ENCODE data around the gene SEC16B.
"Not testable (repeated sequence)": the region's sequence is repeated elsewhere in the genome, so short reads cannot be mapped to it uniquely, and the experiment has no call there.

Gene SEC16B

GRCh38 chr1:177998696-177999631 lies 29.1 kb upstream of the SEC16B start:
- no peak overlapping the region for H3K27ac ChIP-seq (ENCODE audit: low read depth, low read length)
- no peak overlapping the region for H3K4me3 ChIP-seq (ENCODE audit: low read depth in 1 of 2, low read length in 2 of 2)
- H3K4me1 ChIP-seq (ENCODE audit: control insufficient read depth in 1 of 2, insufficient read depth in 2 of 2, low read length in 2 of 2), result peaks cover 0 to 3% of the 10 kb centered on the region in 2 donors
- no peaks in the 10 kb centered on the region for H3K9me3 ChIP-seq (ENCODE audit: control insufficient read depth in 1 of 2, low read length in 2 of 2)
- H3K27me3 ChIP-seq (ENCODE audit: control insufficient read depth in 1 of 2, insufficient read depth in 2 of 2, low read length in 2 of 2), result no peaks in the 10 kb centered on the region
- peaks cover 0 to 8% of the 10 kb centered on the region in 2 donors for H3K36me3 ChIP-seq (ENCODE audit: control insufficient read depth in 1 of 2, insufficient read depth in 2 of 2, low read length in 2 of 2)
- no peak overlapping the region for H3K9ac ChIP-seq (ENCODE audit: low read depth in 1 of 2, low read length in 2 of 2)

- no peaks in the 10 kb centered on the region for H3K27me3 ChIP-seq (ENCODE audit: control insufficient read depth in 1 of 2, insufficient read depth in 2 of 2, low read length in 2 of 2)
- no peaks in the 10 kb centered on the region for H3K9me3 ChIP-seq (ENCODE audit: control insufficient read depth in 1 of 2, low read length in 2 of 2)
- no peak overlapping the region for H3K27ac ChIP-seq (ENCODE audit: low read depth, low read length)
- H3K4me3 ChIP-seq (ENCODE audit: low read depth in 1 of 2, low read length in 2 of 2), result no peak overlapping the region
- peaks cover 0 to 8% of the 10 kb centered on the region in 2 donors for H3K36me3 ChIP-seq (ENCODE audit: control insufficient read depth in 1 of 2, insufficient read depth in 2 of 2, low read length in 2 of 2)
- H3K4me1 ChIP-seq (ENCODE audit: control insufficient read depth in 1 of 2, insufficient read depth in 2 of 2, low read length in 2 of 2), result peaks cover 0 to 3% of the 10 kb centered on the region in 2 donors
- no peak overlapping the region for H3K9ac ChIP-seq (ENCODE audit: low read depth in 1 of 2, low read length in 2 of 2)
Measured at GRCh38 chr1:177996957-177997356, 27.1 kb upstream of the SEC16B start.

GRCh38 chr1:177995369-177995768 lies 25.5 kb upstream of the SEC16B start:
- H3K4me3 ChIP-seq (ENCODE audit: low read depth in 1 of 2, low read length in 2 of 2), result no peak overlapping the region
- H3K9ac ChIP-seq (ENCODE audit: low read depth in 1 of 2, low read length in 2 of 2), result no peak overlapping the region
- H3K9me3 ChIP-seq (ENCODE audit: control insufficient read depth in 1 of 2, low read length in 2 of 2), result no peaks in the 10 kb centered on the region
- no peaks in the 10 kb centered on the region for H3K27me3 ChIP-seq (ENCODE audit: control insufficient read depth in 1 of 2, insufficient read depth in 2 of 2, low read length in 2 of 2)
- peaks cover 0 to 8% of the 10 kb centered on the region in 2 donors for H3K36me3 ChIP-seq (ENCODE audit: control insufficient read depth in 1 of 2, insufficient read depth in 2 of 2, low read length in 2 of 2)
- H3K4me1 ChIP-seq (ENCODE audit: control insufficient read depth in 1 of 2, insufficient read depth in 2 of 2, low read length in 2 of 2), result peaks cover 0 to 3% of the 10 kb centered on the region in 2 donors
- no peak overlapping the region for H3K27ac ChIP-seq (ENCODE audit: low read depth, low read length)

GRCh38 chr1:177986281-177986680 lies 16.4 kb upstream of the SEC16B start:
- not testable (repeated sequence) for H3K9ac ChIP-seq (ENCODE audit: low read depth in 1 of 2, low read length in 2 of 2); H3K4me3 ChIP-seq (ENCODE audit: low read depth in 1 of 2, low read length in 2 of 2); H3K27ac ChIP-seq (ENCODE audit: low read depth, low read length); H3K4me1 ChIP-seq (ENCODE audit: control insufficient read depth in 1 of 2, insufficient read depth in 2 of 2, low read length in 2 of 2); H3K36me3 ChIP-seq (ENCODE audit: control insufficient read depth in 1 of 2, insufficient read depth in 2 of 2, low read length in 2 of 2); H3K27me3 ChIP-seq (ENCODE audit: control insufficient read depth in 1 of 2, insufficient read depth in 2 of 2, low read length in 2 of 2); H3K9me3 ChIP-seq (ENCODE audit: control insufficient read depth in 1 of 2, low read length in 2 of 2)

- H3K4me1 ChIP-seq (ENCODE audit: control insufficient read depth in 1 of 2, insufficient read depth in 2 of 2, low read length in 2 of 2), result no peaks in the 10 kb centered on the region
- no peak overlapping the region for H3K4me3 ChIP-seq (ENCODE audit: low read depth in 1 of 2, low read length in 2 of 2)
- H3K27me3 ChIP-seq (ENCODE audit: control insufficient read depth in 1 of 2, insufficient read depth in 2 of 2, low read length in 2 of 2), result no peaks in the 10 kb centered on the region
- no peaks in the 10 kb centered on the region for H3K36me3 ChIP-seq (ENCODE audit: control insufficient read depth in 1 of 2, insufficient read depth in 2 of 2, low read length in 2 of 2)
- no peak overlapping the region for H3K27ac ChIP-seq (ENCODE audit: low read depth, low read length)
- H3K9me3 ChIP-seq (ENCODE audit: control insufficient read depth in 1 of 2, low read length in 2 of 2), result no peaks in the 10 kb centered on the region
- H3K9ac ChIP-seq (ENCODE audit: low read depth in 1 of 2, low read length in 2 of 2), result no peak overlapping the region
Measured at GRCh38 chr1:177984761-177985160, 14.9 kb upstream of the SEC16B start.

GRCh38 chr1:177984136-177984525 lies 14.3 kb upstream of the SEC16B start:
- Histone ChIP-seq H3K4me1 (ENCODE audit: control insufficient read depth in 1 of 2, insufficient read depth in 2 of 2, low read length in 2 of 2) (no peaks in the 10 kb centered on the region), H3K9me3 (ENCODE audit: control insufficient read depth in 1 of 2, low read length in 2 of 2) (no peaks in the 10 kb centered on the region), H3K27ac (ENCODE audit: low read depth, low read length) (no peak overlapping the region), H3K27me3 (ENCODE audit: control insufficient read depth in 1 of 2, insufficient read depth in 2 of 2, low read length in 2 of 2) (no peaks in the 10 kb centered on the region), H3K36me3 (ENCODE audit: control insufficient read depth in 1 of 2, insufficient read depth in 2 of 2, low read length in 2 of 2) (no peaks in the 10 kb centered on the region), H3K4me3 (ENCODE audit: low read depth in 1 of 2, low read length in 2 of 2) (no peak overlapping the region), H3K9ac (ENCODE audit: low read depth in 1 of 2, low read length in 2 of 2) (no peak overlapping the region)

GRCh38 chr1:177983482-177984135 lies 13.8 kb upstream of the SEC16B start:
- H3K4me1 ChIP-seq (ENCODE audit: control insufficient read depth in 1 of 2, insufficient read depth in 2 of 2, low read length in 2 of 2), result no peaks in the 10 kb centered on the region
- no peak overlapping the region for H3K9ac ChIP-seq (ENCODE audit: low read depth in 1 of 2, low read length in 2 of 2)
- H3K9me3 ChIP-seq (ENCODE audit: control insufficient read depth in 1 of 2, low read length in 2 of 2), result no peaks in the 10 kb centered on the region
- no peaks in the 10 kb centered on the region for H3K36me3 ChIP-seq (ENCODE audit: control insufficient read depth in 1 of 2, insufficient read depth in 2 of 2, low read length in 2 of 2)
- H3K27me3 ChIP-seq (ENCODE audit: control insufficient read depth in 1 of 2, insufficient read depth in 2 of 2, low read length in 2 of 2), result no peaks in the 10 kb centered on the region
- H3K27ac ChIP-seq (ENCODE audit: low read depth, low read length), result no peak overlapping the region
- H3K4me3 ChIP-seq (ENCODE audit: low read depth in 1 of 2, low read length in 2 of 2), result no peak overlapping the region

- Histone ChIP-seq H3K9ac (ENCODE audit: low read depth in 1 of 2, low read length in 2 of 2) (no peak overlapping the region), H3K36me3 (ENCODE audit: control insufficient read depth in 1 of 2, insufficient read depth in 2 of 2, low read length in 2 of 2) (no peaks in the 10 kb centered on the region), H3K27me3 (ENCODE audit: control insufficient read depth in 1 of 2, insufficient read depth in 2 of 2, low read length in 2 of 2) (no peaks in the 10 kb centered on the region), H3K4me3 (ENCODE audit: low read depth in 1 of 2, low read length in 2 of 2) (no peak overlapping the region), H3K27ac (ENCODE audit: low read depth, low read length) (no peak overlapping the region), H3K4me1 (ENCODE audit: control insufficient read depth in 1 of 2, insufficient read depth in 2 of 2, low read length in 2 of 2) (no peaks in the 10 kb centered on the region), H3K9me3 (ENCODE audit: control insufficient read depth in 1 of 2, low read length in 2 of 2) (no peaks in the 10 kb centered on the region)
Measured at GRCh38 chr1:177983077-177983476, 13.2 kb upstream of the SEC16B start.

- Histone ChIP-seq H3K9me3 (ENCODE audit: control insufficient read depth in 1 of 2, low read length in 2 of 2) (no peaks in the 10 kb centered on the region), H3K27ac (ENCODE audit: low read depth, low read length) (no peak overlapping the region), H3K9ac (ENCODE audit: low read depth in 1 of 2, low read length in 2 of 2) (no peak overlapping the region), H3K36me3 (ENCODE audit: control insufficient read depth in 1 of 2, insufficient read depth in 2 of 2, low read length in 2 of 2) (no peaks in the 10 kb centered on the region), H3K4me3 (ENCODE audit: low read depth in 1 of 2, low read length in 2 of 2) (no peak overlapping the region), H3K27me3 (ENCODE audit: control insufficient read depth in 1 of 2, insufficient read depth in 2 of 2, low read length in 2 of 2) (no peaks in the 10 kb centered on the region), H3K4me1 (ENCODE audit: control insufficient read depth in 1 of 2, insufficient read depth in 2 of 2, low read length in 2 of 2) (no peaks in the 10 kb centered on the region)
Measured at GRCh38 chr1:177981200-177981599, 11.3 kb upstream of the SEC16B start.

- H3K4me3 ChIP-seq (ENCODE audit: low read depth in 1 of 2, low read length in 2 of 2), result no peak overlapping the region
- H3K36me3 ChIP-seq (ENCODE audit: control insufficient read depth in 1 of 2, insufficient read depth in 2 of 2, low read length in 2 of 2), result no peaks in the 10 kb centered on the region
- no peaks in the 10 kb centered on the region for H3K4me1 ChIP-seq (ENCODE audit: control insufficient read depth in 1 of 2, insufficient read depth in 2 of 2, low read length in 2 of 2)
- H3K27ac ChIP-seq (ENCODE audit: low read depth, low read length), result no peak overlapping the region
- no peaks in the 10 kb centered on the region for H3K9me3 ChIP-seq (ENCODE audit: control insufficient read depth in 1 of 2, low read length in 2 of 2)
- no peaks in the 10 kb centered on the region for H3K27me3 ChIP-seq (ENCODE audit: control insufficient read depth in 1 of 2, insufficient read depth in 2 of 2, low read length in 2 of 2)
- no peak overlapping the region for H3K9ac ChIP-seq (ENCODE audit: low read depth in 1 of 2, low read length in 2 of 2)
Measured at GRCh38 chr1:177979272-177979671, 9.4 kb upstream of the SEC16B start.
